Fibroblast of skin of right quadriceps (primary cell): ENCODE results near the gene TRAPPC12.
"Not testable (repeated sequence)": the region's sequence is repeated elsewhere in the genome, so short reads cannot be mapped to it uniquely, and the experiment has no call there.

Experiments
- DNase-seq: peaks from one replicate; pipeline ENCODE4 v3.0.0-alpha.2; 2013

Gene TRAPPC12

DNA sequence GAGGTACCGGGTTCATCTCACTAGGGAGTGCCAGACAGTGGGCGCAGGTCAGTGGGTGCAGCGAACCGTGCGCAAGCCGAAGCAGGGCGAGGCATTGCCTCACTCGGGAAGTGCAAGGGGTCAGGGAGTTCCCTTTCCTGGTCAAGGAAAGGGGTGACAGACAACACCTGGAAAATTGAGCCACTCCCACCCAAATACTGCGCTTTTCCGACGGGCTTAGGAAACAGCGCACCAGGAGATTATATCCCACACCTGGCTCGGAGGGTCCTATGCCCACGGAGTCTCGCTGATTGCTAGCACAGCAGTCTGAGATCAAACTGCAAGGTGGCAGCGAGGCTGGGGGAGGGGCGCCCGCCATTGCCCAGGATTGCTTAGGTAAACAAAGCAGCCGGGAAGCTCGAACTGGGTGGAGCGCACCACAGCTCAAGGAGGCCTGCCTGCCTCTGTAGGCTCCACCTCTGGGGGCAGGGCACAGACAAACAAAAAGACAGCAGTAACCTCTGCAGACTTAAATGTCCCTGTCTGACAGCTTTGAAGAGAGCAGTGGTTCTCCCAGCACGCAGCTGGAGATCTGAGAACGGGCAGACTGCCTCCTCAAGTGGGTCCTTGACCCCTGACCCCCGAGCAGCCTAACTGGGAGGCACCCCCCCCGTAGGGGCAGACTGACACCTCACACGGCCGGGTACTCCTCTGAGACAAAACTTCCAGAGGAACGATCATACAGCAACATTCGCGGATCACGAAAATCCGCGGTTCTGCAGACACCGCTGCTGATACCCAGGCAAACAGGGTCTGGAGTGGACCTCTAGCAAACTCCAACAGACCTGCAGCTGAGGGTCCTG, 9.9 kb upstream of the TRAPPC12 start:
- DNase-seq: not testable (repeated sequence)

GRCh38 chr2:3376821-3377220, 2.7 kb upstream of the TRAPPC12 start:
- no peak for DNase-seq

DNA sequence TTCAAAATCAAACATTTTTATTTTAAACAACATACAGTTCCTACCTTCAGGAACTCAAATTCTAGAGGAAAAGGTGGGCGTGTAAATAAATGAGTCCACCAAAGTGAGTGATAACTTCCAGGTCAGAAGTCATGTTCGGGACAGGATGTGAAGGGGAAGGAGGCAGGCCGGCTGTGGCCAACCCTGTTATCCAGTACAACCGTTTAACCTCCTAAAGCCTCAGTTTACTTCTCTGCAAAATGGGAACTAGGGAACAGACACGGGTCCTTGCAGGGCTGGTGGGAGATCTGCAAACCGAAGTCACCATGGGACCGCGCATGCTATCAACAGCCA, 2.2 kb upstream of the TRAPPC12 start:
- DNase-seq: peak; percentile 40

DNA sequence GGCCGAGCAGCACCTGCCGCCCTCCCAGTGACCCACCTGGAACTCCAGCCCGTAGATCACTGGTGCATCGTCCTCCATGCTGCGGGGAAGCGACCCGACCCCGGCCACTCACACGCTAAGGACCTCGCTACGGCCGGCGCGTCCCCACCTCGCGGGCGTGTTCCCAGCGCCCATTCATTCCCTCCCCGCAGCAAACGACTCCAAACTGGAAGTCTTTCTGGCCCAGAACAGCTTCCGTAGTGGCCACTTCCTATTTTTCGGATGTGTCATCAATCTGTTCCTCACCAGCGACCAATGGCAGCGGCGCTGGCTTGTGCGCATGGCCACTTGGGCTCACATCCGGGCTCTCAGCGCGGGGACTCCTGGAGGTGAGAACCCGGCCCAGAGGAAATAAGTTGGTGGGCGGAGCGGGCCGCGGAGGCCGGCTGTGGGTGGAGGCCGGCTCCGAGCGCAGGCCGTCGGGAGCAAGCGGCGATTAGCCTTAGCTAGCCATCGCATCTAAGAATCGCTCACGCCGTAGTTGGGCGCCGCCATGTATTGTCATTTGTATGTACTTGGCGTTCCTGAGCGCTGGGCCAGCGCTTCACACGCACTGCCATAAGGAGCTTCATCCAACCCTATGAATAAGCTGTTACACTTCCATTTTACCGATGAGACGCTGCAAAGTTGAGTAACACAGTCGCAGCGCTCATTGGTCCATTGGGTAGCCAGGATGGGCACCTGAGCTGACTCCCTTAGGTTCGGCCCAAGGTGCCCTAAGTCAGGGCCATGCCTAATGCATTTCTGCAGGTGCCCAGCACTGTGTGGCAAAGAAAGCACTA, 1.7 kb upstream of the TRAPPC12 start, which contains the start of gene EIPR1:
TSS of gene EIPR1 (minus strand) at position 207 of the 821 bp plus-strand sequence. CDS start at position 78, 129 bp downstream.
- DNase-seq: peak; percentile 99

GRCh38 chr2:3379339-3379646, 201 bp upstream of the TRAPPC12 start:
- no peak for DNase-seq

- DNase-seq: no peak
These were observed 7.0 kb downstream of the TRAPPC12 start for GRCh38 chr2:3386448-3386958.

GRCh38 chr2:3387011-3387410, 7.5 kb downstream of the TRAPPC12 start:
- DNase-seq: no peak

- DNase-seq: no peak
These were observed 8.3 kb downstream of the TRAPPC12 start for GRCh38 chr2:3387644-3388411.

DNA sequence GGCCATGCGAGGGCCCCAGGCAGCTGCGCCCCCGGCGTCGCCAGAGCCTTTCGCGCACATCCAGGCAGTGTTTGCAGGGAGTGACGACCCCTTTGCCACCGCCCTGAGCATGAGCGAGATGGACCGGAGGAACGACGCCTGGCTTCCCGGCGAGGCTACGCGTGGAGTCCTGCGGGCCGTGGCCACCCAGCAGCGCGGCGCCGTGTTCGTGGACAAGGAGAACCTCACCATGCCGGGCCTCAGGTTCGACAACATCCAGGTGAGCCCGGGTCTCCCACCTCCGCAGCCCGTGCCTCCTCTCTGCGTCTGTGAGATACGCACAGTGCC, 8.9 kb downstream of the TRAPPC12 start:
- no peak for DNase-seq

GRCh38 chr2:3389193-3389592, 9.7 kb downstream of the TRAPPC12 start:
- DNase-seq: no peak

DNA sequence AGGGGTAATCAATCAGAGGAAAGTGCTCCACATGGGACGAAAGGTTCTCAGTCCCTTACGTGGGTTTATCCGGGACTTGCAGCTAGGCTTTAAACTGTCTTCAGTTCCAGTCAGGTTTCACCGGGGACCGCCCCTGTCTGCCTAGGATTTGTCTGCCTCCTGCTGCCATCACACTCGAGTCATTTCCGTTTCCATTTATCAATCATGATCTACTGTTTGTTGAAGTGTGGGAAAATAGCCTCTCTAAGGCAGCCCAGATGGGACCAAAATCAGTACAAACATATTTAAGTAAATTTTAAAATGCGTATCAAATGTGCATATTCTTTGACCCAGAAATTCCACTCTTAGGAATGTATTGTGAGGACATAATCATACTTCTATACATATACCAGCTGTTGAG, 10.5 kb downstream of the TRAPPC12 start:
- no peak for DNase-seq

- no peak for DNase-seq
These were observed 12.7 kb downstream of the TRAPPC12 start for GRCh38 chr2:3392216-3392615.

GRCh38 chr2:3396920-3397559, 17.5 kb downstream of the TRAPPC12 start:
- DNase-seq: no peak

GRCh38 chr2:3398857-3399256, 19.4 kb downstream of the TRAPPC12 start:
- no peak for DNase-seq

GRCh38 chr2:3399381-3399780, 19.9 kb downstream of the TRAPPC12 start:
- no peak for DNase-seq

GRCh38 chr2:3399829-3400228, 20.3 kb downstream of the TRAPPC12 start:
- no peak for DNase-seq

GRCh38 chr2:3403587-3404334, 24.3 kb downstream of the TRAPPC12 start:
- no peak for DNase-seq

DNA sequence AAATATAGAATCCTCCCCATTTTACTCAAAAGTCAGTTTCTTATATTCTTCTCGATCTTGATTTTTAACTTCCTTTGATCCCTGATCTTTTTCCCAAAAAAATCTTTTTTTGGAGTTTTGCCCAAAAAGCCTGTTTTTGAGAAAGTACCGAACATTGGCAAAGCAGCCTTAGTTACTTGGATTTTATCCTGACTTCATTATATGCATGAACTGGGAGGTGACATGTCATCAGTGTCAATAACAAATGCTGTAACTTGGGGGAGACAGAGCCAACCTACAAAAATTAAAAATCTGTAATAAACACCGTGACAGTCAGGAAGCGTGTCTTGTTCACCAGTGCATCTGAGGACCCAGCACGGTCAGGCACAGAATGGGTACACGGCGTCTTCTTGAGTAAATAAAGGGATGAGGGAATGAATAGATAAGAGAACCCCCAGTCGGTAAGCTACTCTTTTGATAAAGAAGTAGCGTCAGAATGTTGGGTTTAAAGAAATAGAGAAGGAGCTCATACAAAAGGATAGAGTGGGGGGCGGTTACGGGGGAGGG, 24.9 kb downstream of the TRAPPC12 start:
- no peak for DNase-seq

DNA sequence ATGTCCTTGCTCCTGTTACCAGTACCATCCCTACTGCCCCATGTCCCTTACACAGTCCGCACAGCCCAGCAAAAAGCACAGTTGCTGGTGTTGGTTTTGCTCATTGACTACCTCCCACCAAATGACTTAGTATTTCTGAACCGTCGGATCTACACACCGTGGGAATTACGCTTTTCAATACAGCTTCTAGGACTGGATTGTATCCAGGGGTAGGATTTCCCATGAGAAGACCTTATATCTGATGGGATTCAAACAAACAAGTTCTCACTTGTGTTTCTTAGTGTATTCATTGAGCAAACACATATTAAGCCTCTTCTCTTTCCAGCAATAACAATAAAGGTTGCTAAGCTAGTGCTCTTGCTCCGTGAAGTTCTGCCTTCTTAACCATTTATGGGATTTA, 25.8 kb downstream of the TRAPPC12 start:
- DNase-seq: no peak

GRCh38 chr2:3405876-3406275, 26.4 kb downstream of the TRAPPC12 start:
- no peak for DNase-seq

DNA sequence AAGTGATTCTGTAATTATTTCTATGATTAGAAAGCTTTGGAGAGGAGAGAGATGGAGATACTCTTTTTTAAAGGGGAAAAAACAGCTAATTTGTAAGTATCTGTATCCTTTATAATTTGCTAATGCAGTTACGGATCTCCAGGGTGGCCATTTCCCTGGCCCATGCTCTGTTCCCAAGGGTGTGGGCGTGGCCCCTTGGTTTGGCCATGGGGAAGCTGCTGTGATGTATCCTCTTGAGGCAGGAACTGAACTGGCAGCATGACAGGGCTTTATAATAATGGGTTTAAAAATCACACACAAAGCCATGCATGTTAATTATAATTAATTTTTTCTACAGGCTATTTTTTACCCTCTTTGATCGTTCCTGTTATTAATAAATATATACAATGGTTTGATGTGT, 27.0 kb downstream of the TRAPPC12 start:
- no peak for DNase-seq

DNA sequence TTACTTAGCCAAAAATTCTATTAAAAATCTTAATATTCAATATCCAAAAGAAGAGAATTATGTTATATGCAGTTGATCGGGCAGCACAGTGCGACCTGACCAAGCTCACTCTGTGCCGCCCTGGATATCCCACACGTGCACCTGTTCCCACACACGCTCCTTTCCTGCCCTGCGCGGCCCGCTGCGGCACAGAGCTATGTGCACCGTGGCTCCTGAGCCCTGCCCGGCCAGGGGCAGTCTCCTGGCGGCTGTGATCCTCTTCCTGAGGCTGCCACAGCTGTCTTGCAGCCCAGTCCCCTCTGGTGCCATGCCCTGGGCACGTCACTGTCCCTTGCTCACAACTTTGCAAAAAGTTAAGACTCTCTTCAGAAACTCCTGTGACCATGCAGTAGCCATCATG, 29.3 kb downstream of the TRAPPC12 start:
- DNase-seq: no peak
